B cell (primary cell): ENCODE data around the gene USP9X. TPM values are rescaled to one million over a fixed set of nuclear protein-coding genes. Genes with fewer than 3 reads are reported as not detected.

ENCODE experiments used
- ATAC-seq: fragments of 200-7000 bp; cut with Tn5 transposase; one replicate; pipeline ENCODE4 v1.10.0; 2021; ENCODE audit warnings: low read depth, mild to moderate bottlenecking, moderate number of reproducible peaks, moderate library complexity
- CTCF ChIA-PET: fragments of 350-600 bp; sonication (Branson Sonifier 250); formaldehyde crosslinking; loops from one replicate; lab custom pipeline; 2021; ENCODE audit warnings: antibody characterized with exemption, inconsistent platforms; lab: Charles Lee
- POLR2A ChIA-PET: fragments of 350-600 bp; sonication (Branson Sonifier 250); formaldehyde crosslinking; loops from one replicate; lab custom pipeline; 2021; ENCODE audit warnings: antibody characterized with exemption; lab: Charles Lee
- DNase-seq: peaks from one replicate; pipeline ENCODE4 v3.0.0; 2013
- H2AFZ ChIP-seq: 2 replicates; pipeline ENCODE4 v1.6.1; 2012; ENCODE audit warnings: mild to moderate bottlenecking, low read depth, low read length; ENCODE audit not compliant: insufficient read depth, poor library complexity, severe bottlenecking
- H3K27ac ChIP-seq, 2 donors: 1 replicate in 1 of 2; 2 replicates in 1 of 2; pipeline ENCODE4 v1.5.1; 2012 to 2013; ENCODE audit warnings: low read length in 2 of 2, mild to moderate bottlenecking in 2 of 2, moderate library complexity in 1 of 2
- H3K27me3 ChIP-seq, 4 experiments: fragments of 200-600 bp in 1 of 4; sonication (generic) in 1 of 4; replicated peaks in 1 of 4; 1 replicate in 2 of 4; 2 replicates in 2 of 4; pipeline versions ENCODE4 v1.6.1 to v1.7.0; 2013 to 2016; ENCODE audit warnings: low read length in 3 of 4, mild to moderate bottlenecking in 2 of 4, mixed read lengths in 1 of 4, moderate library complexity in 1 of 4; ENCODE audit not compliant: insufficient read depth in 4 of 4, control insufficient read depth in 3 of 4; ENCODE audit errors: control extremely low read depth in 1 of 4
- H3K36me3 ChIP-seq, 2 experiments: replicated peaks in 1 of 2; 1 replicate in 1 of 2; 2 replicates in 1 of 2; pipeline versions ENCODE4 v1.6.1 to v1.7.1; 2013; ENCODE audit warnings: low read length in 1 of 2; ENCODE audit not compliant: insufficient read depth in 2 of 2, control insufficient read depth in 1 of 2; ENCODE audit errors: control extremely low read depth in 1 of 2, extremely low read depth in 1 of 2
- H3K4me1 ChIP-seq, 2 donors: fragments of 200-600 bp in 1 of 2; sonication (generic) in 1 of 2; 1 replicate in 1 of 2; 2 replicates in 1 of 2; pipeline versions ENCODE4 v1.5.1 to v1.6.1; 2013 to 2017; ENCODE audit warnings: low read length in 2 of 2; ENCODE audit not compliant: control insufficient read depth in 2 of 2, insufficient read depth in 2 of 2
- H3K4me2 ChIP-seq: replicated peaks from 2 replicates; pipeline ENCODE3; 2012; ENCODE audit warnings: mild to moderate bottlenecking, low read depth, low read length; ENCODE audit not compliant: poor library complexity, severe bottlenecking
- H3K4me3 ChIP-seq, 5 experiments: fragments of 200-600 bp in 1 of 5; sonication (generic) in 1 of 5; 1 replicate in 3 of 5; 2 replicates in 2 of 5; pipeline versions ENCODE4 v1.5.1 to v1.7.0; 2011 to 2016; ENCODE audit warnings: low read length in 4 of 5, mild to moderate bottlenecking in 4 of 5, low read depth in 2 of 5, control low read depth in 1 of 5, moderate library complexity in 1 of 5; ENCODE audit not compliant: insufficient read depth in 1 of 5; ENCODE audit errors: control extremely low read depth in 1 of 5, extremely low read depth in 1 of 5
- H3K79me2 ChIP-seq: fragments of 200-600 bp; sonication (generic); one replicate; pipeline ENCODE4 v1.6.0; 2016; ENCODE audit warnings: low read length; ENCODE audit not compliant: control insufficient read depth, insufficient read depth
- H3K9ac ChIP-seq: fragments of 200-600 bp; sonication (generic); 2 replicates; pipeline ENCODE4 v1.6.1; 2017; ENCODE audit warnings: mild to moderate bottlenecking, low read length, moderate library complexity
- H3K9me3 ChIP-seq, 3 donors: one replicate each; pipeline versions ENCODE4 v1.6.1 to v1.7.1; 2013; ENCODE audit warnings: low read length in 2 of 3; ENCODE audit not compliant: control insufficient read depth in 2 of 3, insufficient read depth in 1 of 3; ENCODE audit errors: control extremely low read depth in 1 of 3
- H4K20me1 ChIP-seq: 2 replicates; pipeline ENCODE4 v1.6.0; 2012; ENCODE audit warnings: mild to moderate bottlenecking, low read length; ENCODE audit not compliant: insufficient read depth, control insufficient read depth, poor library complexity, severe bottlenecking
- H3K27ac Mint-ChIP-seq: one replicate; pipeline ENCODE4 v1.8.0; 2021; ENCODE audit warnings: mixed read lengths
- H3K27me3 Mint-ChIP-seq: one replicate; pipeline ENCODE4 v1.8.0; 2021; ENCODE audit warnings: mixed read lengths
- H3K4me1 Mint-ChIP-seq: one replicate; pipeline ENCODE4 v1.8.0; 2021; ENCODE audit warnings: mixed read lengths
- H3K4me3 Mint-ChIP-seq: one replicate; pipeline ENCODE4 v1.8.0; 2021; ENCODE audit warnings: mixed read lengths
- H3K9me3 Mint-ChIP-seq: one replicate; pipeline ENCODE4 v1.8.0; 2022; ENCODE audit warnings: mixed read lengths; ENCODE audit not compliant: insufficient read depth
- CTCF ChIP-seq: fragments of 200-600 bp; IDR thresholded peaks from one replicate; pipeline ENCODE4 v1.8.0; 2022; ENCODE audit warnings: antibody characterized with exemption, mild to moderate bottlenecking
- EZH2 ChIP-seq: IDR thresholded peaks from 2 replicates; pipeline ENCODE4 v1.6.1; 2012; ENCODE audit warnings: borderline replicate concordance, low read depth, mild to moderate bottlenecking, moderate library complexity, low read length; ENCODE audit not compliant: insufficient read depth, poor library complexity, severe bottlenecking
- WGBS: methylation state at CpG from one replicate; pipeline ENCODE4 v1.1.5; 2013; ENCODE audit warnings: missing lambda C conversion rate; ENCODE audit not compliant: insufficient coverage; 5-methylcytosine and 5-hydroxymethylcytosine counted together
- intact Hi-C: fragments of 100-400 bp; cut with micrococcal nuclease; formaldehyde crosslinking; loops from one replicate; pipeline ENCODE4 v1.10.0; 2022
- polyA plus RNA-seq: library from polyadenylated mRNA; depleted of rRNA; stranded (reverse); fragments of >200 nt; gene quantifications from 2 replicates; pipeline ENCODE4 v1.2.3, GENCODE V29; 2012
- total RNA-seq, 2 donors: library from RNA; stranded (reverse); fragments of 120-200 nt in 1 of 2; gene quantifications; 1 replicate in 1 of 2; 2 replicates in 1 of 2; pipeline versions ENCODE4 v1.2.3 to v1.2.4, GENCODE V29; 2013 to 2022

Gene USP9X
- total and polyA plus RNA-seq, 2 donors (not counting 1 experiment from before 2014, with no cell fraction given) = 9.6 to 87.6 TPM

- CTCF ChIA-PET = interaction anchor here (1.0 to 4.3 kb wide), 3 partner anchors 26 to 32 kb away, joined by 3 to 21 read pairs (median 5); no protein-coding TSS in a partner anchor
Observed at GRCh38 chrX:41084044-41084892, 977 bp upstream of the USP9X start.

More at GRCh38 chrX:41084044-41084892, 977 bp upstream of the USP9X start:
- H3K4me1 ChIP-seq = peaks cover 25 to 33% of the 10 kb centered on the region in 2 donors
- no peaks in the 10 kb centered on the region for H3K36me3 ChIP-seq
- POLR2A ChIA-PET = interaction anchor here (0.5 to 2.7 kb wide), 8 partner anchors 15 to 908 kb away, joined by 3 to 8 read pairs (median 4); partner anchors contain the start of genes ATP6AP2, DDX3X and MED14
- Mint-ChIP-seq H3K9me3 (no peaks in the 10 kb centered on the region), H3K4me3 (peak overlapping the region; percentile 94), H3K27me3 (no peaks in the 10 kb centered on the region), H3K27ac (peak overlapping the region; percentile 100), H3K4me1 (peaks cover 30% of the 10 kb centered on the region)
- under 1% methylated on average over 43 of the region's 58 CpGs for WGBS
- H3K4me2 ChIP-seq = peak overlapping the region; percentile 84
- ATAC-seq = peak; percentile 63
- H3K27ac ChIP-seq = peak overlapping the region; percentile 100
- peaks cover 35% of the 10 kb centered on the region for H3K79me2 ChIP-seq
- peaks cover 31% of the 10 kb centered on the region for H4K20me1 ChIP-seq
- DNase-seq = peak; percentile 96
- H3K4me3 ChIP-seq = peak overlapping the region; percentile 46 to 93 (median 75)
- no peaks in the 10 kb centered on the region for H3K27me3 ChIP-seq
- intact Hi-C loops = loop anchor here (1.0 to 10.0 kb wide), 6 partner anchors 31 to 1229 kb away; partner anchors contain the start of genes DDX3X and NYX
- no peak for TF ChIP-seq CTCF
- no peak for TF ChIP-seq EZH2
- peak overlapping the region; percentile 75 for H2AFZ ChIP-seq
- peak overlapping the region; percentile 97 for H3K9ac ChIP-seq
- H3K9me3 ChIP-seq = no peaks in the 10 kb centered on the region
